HCT116 (cell line): ENCODE measurements around the gene TSPAN13.

Source experiments
- EZH2 ChIP-seq: fragments of 200-600 bp; sonication (generic); IDR thresholded peaks from 2 replicates; pipeline ENCODE4 v1.6.1; 2017; ENCODE audit warnings: antibody characterized with exemption, mixed run types
- EZH2phosphoT487 ChIP-seq: fragments of 200-600 bp; IDR thresholded peaks from 2 replicates; pipeline ENCODE4 v1.6.1; 2018; ENCODE audit warnings: antibody characterized with exemption, borderline replicate concordance
- JUND ChIP-seq: IDR thresholded peaks from 2 replicates; pipeline ENCODE4 v1.6.1; 2012
- POLR2A ChIP-seq: IDR thresholded peaks from 2 replicates; pipeline ENCODE4 v1.7.0; 2011; ENCODE audit warnings: borderline replicate concordance; ENCODE audit not compliant: insufficient read depth, insufficient read length; ENCODE audit errors: extremely low read depth
- TF ChIP-seq, protein P1 (sequence below), 3 experiments: fragments of 200-600 bp in 1 of 3; sonication (generic) in 1 of 3; IDR thresholded peaks in 2 of 3; conservative IDR thresholded peaks in 1 of 3; 2 replicates each; pipeline ENCODE4 v1.5.1; 2012 to 2017; ENCODE audit warnings: low read depth in 2 of 3, low read length in 2 of 3, antibody characterized with exemption in 1 of 3, borderline replicate concordance in 1 of 3, control low read depth in 1 of 3, mild to moderate bottlenecking in 1 of 3, mixed read lengths in 1 of 3, mixed run types in 1 of 3, moderate library complexity in 1 of 3; ENCODE audit not compliant: insufficient read depth in 1 of 3

DNA sequence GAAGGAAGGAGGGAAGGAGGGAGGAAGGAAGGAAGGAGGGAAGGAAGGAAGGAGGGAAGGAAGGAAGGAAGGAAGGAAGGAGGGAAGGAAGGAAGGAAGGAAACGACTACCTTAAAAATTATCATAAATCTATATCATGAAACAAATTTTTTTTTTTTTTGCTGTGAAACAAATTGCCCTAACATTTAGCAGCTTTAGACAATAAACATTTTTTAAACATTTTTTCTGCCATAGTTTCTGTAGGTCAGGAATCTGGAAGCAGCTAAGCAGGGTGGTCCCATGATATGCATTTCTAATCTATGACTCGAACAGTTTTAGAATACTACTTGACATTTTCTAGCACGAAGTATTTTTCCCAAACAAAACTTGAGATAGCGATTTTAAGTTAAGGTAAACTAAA, 42.9 kb upstream of the TSPAN13 start:
- TF ChIP-seq JUND (no peak), EZH2phosphoT487 (no peak), EZH2 (no peak), POLR2A (no peak)
- TF ChIP-seq, protein P1, sequence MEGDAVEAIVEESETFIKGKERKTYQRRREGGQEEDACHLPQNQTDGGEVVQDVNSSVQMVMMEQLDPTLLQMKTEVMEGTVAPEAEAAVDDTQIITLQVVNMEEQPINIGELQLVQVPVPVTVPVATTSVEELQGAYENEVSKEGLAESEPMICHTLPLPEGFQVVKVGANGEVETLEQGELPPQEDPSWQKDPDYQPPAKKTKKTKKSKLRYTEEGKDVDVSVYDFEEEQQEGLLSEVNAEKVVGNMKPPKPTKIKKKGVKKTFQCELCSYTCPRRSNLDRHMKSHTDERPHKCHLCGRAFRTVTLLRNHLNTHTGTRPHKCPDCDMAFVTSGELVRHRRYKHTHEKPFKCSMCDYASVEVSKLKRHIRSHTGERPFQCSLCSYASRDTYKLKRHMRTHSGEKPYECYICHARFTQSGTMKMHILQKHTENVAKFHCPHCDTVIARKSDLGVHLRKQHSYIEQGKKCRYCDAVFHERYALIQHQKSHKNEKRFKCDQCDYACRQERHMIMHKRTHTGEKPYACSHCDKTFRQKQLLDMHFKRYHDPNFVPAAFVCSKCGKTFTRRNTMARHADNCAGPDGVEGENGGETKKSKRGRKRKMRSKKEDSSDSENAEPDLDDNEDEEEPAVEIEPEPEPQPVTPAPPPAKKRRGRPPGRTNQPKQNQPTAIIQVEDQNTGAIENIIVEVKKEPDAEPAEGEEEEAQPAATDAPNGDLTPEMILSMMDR (IDR thresholded peaks at IDR 0.05 in 2 of 3, conservative IDR thresholded peaks at IDR 0.05 in 1 of 3; ENCODE audit: borderline replicate concordance in 1 of 3, insufficient read depth in 1 of 3, low read depth in 2 of 3, low read length in 2 of 3) = no peak
